HEK293T (cell line): ENCODE data around the gene GPHN.
"Not testable (repeated sequence)": the region's sequence is repeated elsewhere in the genome, so short reads cannot be mapped to it uniquely, and the experiment has no call there.

Source experiments
- CTCF ChIA-PET: fragments of 350-600 bp; formaldehyde crosslinking; extraction: SDS; loops from one replicate; lab custom pipeline; 2021; ENCODE audit warnings: antibody characterized with exemption, inconsistent platforms; lab: Yijun Ruan, JAX
- POLR2A ChIA-PET: fragments of 350-600 bp; formaldehyde crosslinking; extraction: SDS; loops from one replicate; lab custom pipeline; 2020; ENCODE audit warnings: antibody characterized with exemption, inconsistent platforms; lab: Yijun Ruan, JAX
- DNase-seq: peaks from one replicate; pipeline ENCODE4 v3.0.0; 2012; ENCODE audit warnings: mixed read lengths; ENCODE audit errors: extremely low spot score
- ARNT ChIP-seq: fragments of 450-650 bp; IDR thresholded peaks from 2 replicates; pipeline ENCODE4 v1.6.1; 2017; ENCODE audit warnings: mild to moderate bottlenecking
- BHLHE40 ChIP-seq: fragments of 450-650 bp; IDR thresholded peaks from 2 replicates; pipeline ENCODE4 v1.6.1; 2016; ENCODE audit warnings: mild to moderate bottlenecking, moderate library complexity, borderline replicate concordance
- CTBP1 ChIP-seq: fragments of 450-650 bp; IDR thresholded peaks from 2 replicates; pipeline ENCODE4 v1.6.1; 2016; ENCODE audit warnings: borderline replicate concordance
- ELF4 ChIP-seq: fragments of 450-650 bp; IDR thresholded peaks from 2 replicates; pipeline ENCODE4 v1.6.1; 2017; ENCODE audit warnings: antibody characterized with exemption
- FOXA1 ChIP-seq: fragments of 450-650 bp; IDR thresholded peaks from 2 replicates; pipeline ENCODE4 v1.6.1; 2016; ENCODE audit warnings: mild to moderate bottlenecking
- FOXK2 ChIP-seq: fragments of 450-650 bp; IDR thresholded peaks from 2 replicates; pipeline ENCODE4 v1.6.1; 2016; ENCODE audit warnings: mild to moderate bottlenecking
- FOXM1 ChIP-seq: fragments of 450-650 bp; IDR thresholded peaks from 2 replicates; pipeline ENCODE4 v1.6.1; 2017; ENCODE audit warnings: mild to moderate bottlenecking, borderline replicate concordance
- HDGF ChIP-seq: fragments of 450-650 bp; IDR thresholded peaks from 2 replicates; pipeline ENCODE4 v1.6.1; 2017; ENCODE audit warnings: antibody characterized with exemption, borderline replicate concordance
- L3MBTL2 ChIP-seq: fragments of 450-650 bp; conservative IDR thresholded peaks from 2 replicates; pipeline ENCODE4 v1.6.1; 2016; ENCODE audit warnings: mild to moderate bottlenecking
- LEF1 ChIP-seq: fragments of 450-650 bp; IDR thresholded peaks from 2 replicates; pipeline ENCODE4 v1.6.1; 2017; ENCODE audit warnings: mild to moderate bottlenecking, borderline replicate concordance
- NFRKB ChIP-seq: fragments of 450-650 bp; IDR thresholded peaks from 2 replicates; pipeline ENCODE4 v1.6.1; 2016; ENCODE audit warnings: mild to moderate bottlenecking, moderate library complexity
- SP1 ChIP-seq: fragments of 450-650 bp; IDR thresholded peaks from 2 replicates; pipeline ENCODE4 v1.6.1; 2017
- SUZ12 ChIP-seq: fragments of 450-650 bp; IDR thresholded peaks from 2 replicates; pipeline ENCODE4 v1.6.1; 2016; ENCODE audit warnings: mild to moderate bottlenecking
- TARDBP ChIP-seq: fragments of 450-650 bp; IDR thresholded peaks from 2 replicates; pipeline ENCODE4 v1.6.1; 2016
- ZNF384 ChIP-seq: fragments of 450-650 bp; IDR thresholded peaks from 2 replicates; pipeline ENCODE4 v1.6.1; 2016
- TF ChIP-seq, protein P1 (sequence below): fragments of 450-650 bp; IDR thresholded peaks from 2 replicates; pipeline ENCODE4 v1.6.1; 2016

GPHN gene

DNA sequence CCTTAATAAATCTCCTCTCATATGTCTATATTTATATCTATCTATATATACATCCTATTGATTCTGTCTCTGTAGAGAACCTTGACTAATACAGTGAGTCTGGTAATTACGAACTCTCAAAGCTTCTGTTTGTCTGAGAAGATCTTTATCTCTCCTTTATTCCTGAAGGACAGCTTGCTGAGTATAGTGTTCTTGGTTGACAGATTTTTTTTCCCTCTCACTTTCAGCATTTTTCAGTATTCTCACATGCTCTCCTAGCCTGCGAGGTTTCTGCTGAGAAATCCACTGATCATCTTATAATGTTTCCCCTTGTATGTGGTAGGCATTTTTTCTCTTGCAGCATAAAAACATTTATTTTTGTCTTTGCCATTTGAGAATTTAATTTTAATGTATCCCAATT is 67.1 kb downstream of the GPHN start:
- ChIA-PET POLR2A (no interaction called here), CTCF (no interaction called here)
- no peak for DNase-seq
- TF ChIP-seq ELF4 (no peak), CTBP1 (no peak), BHLHE40 (no peak), FOXM1 (no peak), ARNT (no peak), L3MBTL2 (no peak), SP1 (no peak), LEF1 (no peak), ZNF384 (no peak), NFRKB (no peak), HDGF (no peak), SUZ12 (no peak)
- TF ChIP-seq, protein P1, sequence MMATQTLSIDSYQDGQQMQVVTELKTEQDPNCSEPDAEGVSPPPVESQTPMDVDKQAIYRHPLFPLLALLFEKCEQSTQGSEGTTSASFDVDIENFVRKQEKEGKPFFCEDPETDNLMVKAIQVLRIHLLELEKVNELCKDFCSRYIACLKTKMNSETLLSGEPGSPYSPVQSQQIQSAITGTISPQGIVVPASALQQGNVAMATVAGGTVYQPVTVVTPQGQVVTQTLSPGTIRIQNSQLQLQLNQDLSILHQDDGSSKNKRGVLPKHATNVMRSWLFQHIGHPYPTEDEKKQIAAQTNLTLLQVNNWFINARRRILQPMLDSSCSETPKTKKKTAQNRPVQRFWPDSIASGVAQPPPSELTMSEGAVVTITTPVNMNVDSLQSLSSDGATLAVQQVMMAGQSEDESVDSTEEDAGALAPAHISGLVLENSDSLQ = no peak

DNA sequence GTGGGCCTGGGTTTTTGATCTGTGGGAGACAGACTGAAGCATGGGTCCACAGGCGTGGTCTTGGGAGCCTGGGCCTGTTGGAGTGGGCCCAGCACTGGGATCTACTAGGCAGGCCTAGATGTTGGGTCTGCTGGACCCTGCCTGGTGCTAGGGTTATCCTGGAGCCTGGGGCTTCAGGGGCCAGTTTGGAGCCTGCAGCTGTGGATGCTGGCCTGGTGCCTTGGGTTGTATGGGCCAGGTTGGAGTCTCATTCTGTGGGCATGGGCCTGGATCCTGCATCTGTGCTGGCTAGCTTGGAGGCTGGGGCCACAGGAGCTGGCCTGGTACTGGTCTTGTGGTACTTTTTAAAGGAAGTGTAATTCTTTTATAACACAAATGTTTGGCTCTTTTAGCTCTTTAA is 68.0 kb downstream of the GPHN start:
- CTCF ChIA-PET = no interaction called here
- TF ChIP-seq SP1 (no peak), L3MBTL2 (no peak), HDGF (no peak), NFRKB (no peak), FOXK2 (no peak), TARDBP (no peak), ZNF384 (no peak), FOXA1 (no peak), SUZ12 (no peak), CTBP1 (no peak)
- TF ChIP-seq, protein P1 = no peak
- no peak for DNase-seq
- POLR2A ChIA-PET = no interaction called here

DNA sequence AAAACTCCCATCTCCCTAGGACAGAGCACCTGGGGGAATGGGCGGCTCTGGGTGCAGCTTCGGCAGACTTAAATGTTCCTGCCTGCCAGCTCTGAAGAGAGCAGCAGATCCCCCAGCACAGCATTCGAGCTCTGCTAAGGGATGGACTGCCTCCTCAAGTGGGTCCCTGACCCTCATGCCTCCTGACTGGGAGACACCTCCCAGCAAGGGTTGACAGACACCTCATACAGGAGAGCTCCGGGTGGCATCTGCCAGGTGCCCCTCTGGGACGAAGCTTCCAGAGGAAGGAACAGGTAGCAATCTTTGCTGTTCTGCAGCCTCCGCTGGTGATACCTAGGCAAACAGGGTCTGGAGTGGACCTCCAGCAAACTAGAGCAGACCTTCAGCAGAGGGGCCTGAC is 79.8 kb downstream of the GPHN start:
- POLR2A ChIA-PET, CTCF ChIA-PET, DNase-seq: not testable (repeated sequence)

DNA sequence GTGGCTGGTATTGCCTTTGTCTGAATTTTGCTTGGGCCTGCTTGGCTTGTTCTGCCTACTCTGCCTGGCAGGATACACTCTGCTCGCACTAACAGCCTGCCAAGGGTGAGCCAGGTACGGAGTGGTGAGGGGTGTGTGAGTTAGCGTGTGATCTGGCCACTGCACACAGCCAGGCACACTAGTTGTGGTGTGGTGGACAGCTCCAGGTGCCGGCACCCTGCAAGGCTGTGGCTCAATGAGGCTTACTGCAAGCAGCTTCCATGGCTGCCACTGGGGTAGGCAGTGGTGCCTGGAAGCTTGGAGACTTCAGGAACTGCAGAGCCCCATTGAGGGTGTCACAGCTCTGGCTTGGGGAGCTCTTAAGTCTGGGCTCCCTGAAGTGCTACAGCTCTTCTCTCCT is 87.4 kb downstream of the GPHN start:
- no peak for DNase-seq
- TF ChIP-seq FOXK2 = no peak
- no peak for TF ChIP-seq FOXM1
- TF ChIP-seq BHLHE40 = no peak
- no peak for TF ChIP-seq NFRKB
- no peak for TF ChIP-seq TARDBP
- no peak for TF ChIP-seq ARNT
- TF ChIP-seq SUZ12 = no peak
- no peak for TF ChIP-seq ELF4
- TF ChIP-seq LEF1 = no peak
- TF ChIP-seq SP1 = no peak
- TF ChIP-seq, protein P1 = no peak
- ChIA-PET POLR2A (no interaction called here), CTCF (no interaction called here)

DNA sequence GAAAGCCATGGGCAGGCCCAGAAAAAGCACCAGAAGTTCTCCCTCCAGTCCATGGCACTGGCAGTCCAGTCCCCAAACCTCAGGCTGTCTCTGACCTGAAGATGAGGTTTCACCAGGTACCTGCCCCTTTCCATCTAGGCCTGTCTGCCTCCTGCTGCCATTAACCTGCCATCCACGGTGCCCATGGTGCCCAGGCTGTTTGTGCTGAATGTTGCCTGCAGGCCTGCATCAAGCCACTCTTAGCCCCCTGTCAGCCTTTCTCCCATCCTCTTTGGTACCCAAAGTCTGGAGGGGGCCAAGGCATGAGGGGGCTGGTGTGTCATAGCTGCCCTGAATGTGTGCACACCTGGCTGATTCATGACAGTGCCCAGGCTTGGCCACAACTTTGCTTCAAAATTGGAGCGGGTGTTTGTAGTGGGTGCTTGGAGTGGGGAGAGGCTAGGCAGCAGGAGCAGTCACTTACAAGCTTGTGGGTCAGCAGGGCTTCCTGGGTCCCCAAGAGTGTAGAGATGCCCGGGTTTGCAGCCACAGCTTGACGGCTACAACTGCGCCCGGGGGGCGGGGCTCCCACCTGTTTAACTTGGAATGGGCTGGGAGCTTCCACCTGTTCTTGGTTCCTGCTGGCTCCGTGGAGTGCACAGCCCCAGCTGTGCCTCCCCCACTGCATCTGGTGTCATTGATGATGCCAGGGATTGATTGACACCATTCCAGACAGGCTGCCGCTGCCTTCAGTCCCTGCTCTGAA is 88.5 kb downstream of the GPHN start:
- TF ChIP-seq ELF4 (no peak), FOXK2 (no peak), TARDBP (no peak), FOXA1 (no peak), SP1 (no peak), SUZ12 (no peak), ARNT (no peak), HDGF (no peak), FOXM1 (no peak), CTBP1 (no peak), ZNF384 (no peak), BHLHE40 (no peak), LEF1 (no peak), NFRKB (no peak), L3MBTL2 (no peak)
- TF ChIP-seq, protein P1 = no peak

DNA sequence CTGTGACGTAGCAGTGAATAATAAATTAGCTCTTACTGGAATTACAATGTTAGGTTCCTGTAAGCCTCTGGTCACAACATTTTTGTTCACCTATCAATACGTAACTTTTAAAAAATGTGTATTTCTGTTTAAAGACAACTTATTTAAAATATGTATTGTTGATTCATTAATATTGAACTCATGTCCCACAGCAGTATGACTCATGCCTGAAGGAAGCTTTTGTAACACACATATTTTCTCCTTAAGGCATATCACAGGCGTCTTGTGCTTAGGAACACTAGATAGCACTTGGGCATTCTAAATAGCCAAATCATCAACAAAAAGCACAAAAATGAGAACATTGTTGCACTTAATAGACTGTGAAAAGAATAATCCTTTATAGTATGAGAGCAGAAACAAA is 92.5 kb downstream of the GPHN start:
- POLR2A ChIA-PET = no interaction called here
- no peak for DNase-seq
- TF ChIP-seq NFRKB (no peak), CTBP1 (no peak), ZNF384 (no peak), BHLHE40 (no peak), L3MBTL2 (no peak)
- CTCF ChIA-PET = no interaction called here

More for the DNA sequence above, 88.5 kb downstream of the GPHN start:
- ChIA-PET POLR2A (no interaction called here), CTCF (no interaction called here)
- no peak for DNase-seq
